ENCODE results near the gene NFIA. TPM values are rescaled to one million over a fixed set of nuclear protein-coding genes. Genes with fewer than 3 reads are reported as not detected.

The NFIA gene
- total RNA-seq, 2 donors from 2014 or later: 5.0 to 5.2 TPM

DNA sequence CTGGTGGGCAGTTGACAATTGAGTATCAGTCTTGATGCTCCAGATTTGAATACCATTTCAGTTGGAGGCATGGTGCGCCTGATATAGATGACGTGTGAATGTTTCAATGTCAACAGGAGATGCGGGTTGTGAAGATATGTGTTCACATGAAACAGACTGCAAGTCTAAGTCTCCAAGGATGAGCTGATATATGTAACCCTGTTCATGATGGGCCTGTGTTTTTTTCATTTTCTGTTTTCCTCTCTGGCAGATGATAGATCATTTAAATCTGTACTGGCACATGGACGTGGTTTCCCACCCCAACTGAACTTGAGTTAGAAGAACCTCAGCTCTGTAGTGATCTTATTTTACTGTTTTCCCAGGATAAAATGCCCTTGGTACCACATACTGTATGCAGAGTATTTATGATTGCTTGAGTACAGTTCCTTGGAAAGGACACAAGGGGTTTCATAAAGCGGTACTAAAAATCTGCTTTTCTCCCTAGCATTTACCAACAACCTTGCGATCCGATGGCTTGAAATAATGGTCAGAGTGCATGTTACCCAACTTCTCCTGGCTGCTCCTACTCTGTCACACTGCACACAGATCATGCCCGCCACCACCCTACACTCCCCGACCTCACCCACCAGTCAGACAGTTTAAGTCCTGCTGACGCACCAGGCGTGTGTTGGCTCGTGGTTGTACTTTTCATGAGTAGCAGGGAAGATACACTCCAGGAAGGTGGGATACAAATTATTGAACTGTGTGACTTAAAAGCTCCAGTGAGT is 131.1 kb downstream of the NFIA start:
- no peaks in the 10 kb centered on the region for H3K9me3 ChIP-seq (ENCODE audit: control insufficient read depth, low read length, poor library complexity, severe bottlenecking)
- no peaks in the 10 kb centered on the region for H3K36me3 Mint-ChIP-seq (ENCODE audit: low read depth)
- no peak overlapping the region for H3K27ac Mint-ChIP-seq
- DNase-seq (no peak), ATAC-seq (no peak)
- no peak overlapping the region for H3K4me3 Mint-ChIP-seq
- H3K27me3 Mint-ChIP-seq: no peaks in the 10 kb centered on the region
- peaks cover 3% of the 10 kb centered on the region for H3K4me1 Mint-ChIP-seq

DNA sequence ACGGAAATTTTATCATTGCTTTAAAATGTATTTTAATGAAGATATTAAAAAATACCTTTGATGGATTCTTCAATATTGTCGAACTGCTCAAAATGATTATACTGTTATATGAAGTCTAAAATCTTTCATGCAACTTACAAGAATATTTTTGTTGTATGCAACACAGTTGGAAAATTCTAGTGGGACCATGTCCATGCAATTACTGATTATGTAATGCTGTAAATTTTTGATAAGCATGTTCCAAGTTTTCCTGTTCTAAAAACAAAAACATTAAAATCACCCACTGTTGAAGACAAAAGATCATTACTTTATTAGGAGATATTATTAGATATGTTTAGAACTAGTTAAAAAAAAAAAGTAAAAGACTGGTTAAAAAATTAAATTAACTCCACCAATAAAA is 132.8 kb downstream of the NFIA start:
- ATAC-seq: no peak
- H3K4me1 Mint-ChIP-seq: peaks cover 3% of the 10 kb centered on the region

DNA sequence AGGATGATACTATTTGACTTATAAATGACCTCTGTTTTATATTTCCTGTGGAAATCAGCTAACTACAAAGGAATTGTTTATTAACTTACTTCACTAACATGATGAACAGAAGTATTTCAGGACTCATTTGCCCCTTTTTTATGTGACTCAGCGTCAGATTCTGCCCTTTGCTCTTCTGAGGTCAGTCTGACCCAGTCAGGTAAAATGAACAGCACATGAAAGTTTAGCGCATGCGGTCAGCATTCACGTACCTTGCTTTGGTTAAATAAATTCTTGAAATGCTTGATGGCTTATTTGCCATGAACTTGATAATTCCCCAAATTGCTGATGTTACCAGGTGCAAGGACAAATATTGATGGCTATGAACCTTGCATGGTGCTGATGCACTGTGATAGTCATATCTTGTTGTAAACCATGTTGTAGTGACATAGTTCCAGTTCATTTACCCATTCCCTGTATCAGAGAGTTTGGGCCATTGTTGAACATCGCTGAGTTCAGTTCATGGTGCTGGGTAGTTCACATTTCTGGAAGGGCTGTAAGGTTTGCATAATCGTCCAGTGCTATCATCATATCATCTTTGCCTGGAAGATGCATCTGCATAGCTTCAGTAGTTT is 133.4 kb downstream of the NFIA start:
- ATAC-seq (no peak), DNase-seq (no peak)
- no peaks in the 10 kb centered on the region for H3K9me3 ChIP-seq (ENCODE audit: control insufficient read depth, low read length, poor library complexity, severe bottlenecking)
- Mint-ChIP-seq H3K27me3 (no peaks in the 10 kb centered on the region), H3K36me3 (ENCODE audit: low read depth) (no peaks in the 10 kb centered on the region), H3K4me3 (no peak overlapping the region), H3K4me1 (peaks cover 3% of the 10 kb centered on the region), H3K27ac (no peak overlapping the region)

More for the DNA sequence above, 132.8 kb downstream of the NFIA start:
- Mint-ChIP-seq H3K4me3 (no peak overlapping the region), H3K27ac (no peak overlapping the region), H3K27me3 (no peaks in the 10 kb centered on the region), H3K36me3 (ENCODE audit: low read depth) (no peaks in the 10 kb centered on the region)
- no peaks in the 10 kb centered on the region for H3K9me3 ChIP-seq (ENCODE audit: control insufficient read depth, low read length, poor library complexity, severe bottlenecking)
- no peak for DNase-seq

DNA sequence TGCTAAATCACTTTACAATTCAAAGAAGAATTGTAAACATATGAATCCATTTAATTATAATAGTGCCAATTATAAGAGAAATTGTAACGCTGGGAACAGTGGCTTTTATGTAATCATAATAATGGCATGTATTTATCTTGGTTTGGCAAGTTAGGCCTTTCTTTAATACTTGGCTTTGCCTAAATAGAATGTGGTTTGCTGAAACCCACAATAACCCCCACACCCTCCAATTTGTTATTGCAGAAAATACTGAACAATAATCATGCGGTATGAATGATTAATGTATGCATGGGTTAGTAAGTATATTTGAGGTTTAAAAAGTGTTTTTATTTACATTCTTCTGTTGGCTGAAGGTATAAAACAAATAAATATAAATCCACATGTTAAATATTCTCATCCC is 138.2 kb downstream of the NFIA start:
- no peak overlapping the region for H3K4me3 Mint-ChIP-seq
- DNase-seq (no peak), ATAC-seq (no peak)
- no peaks in the 10 kb centered on the region for H3K4me1 Mint-ChIP-seq
- no peak overlapping the region for H3K27ac Mint-ChIP-seq
- peaks cover 6% of the 10 kb centered on the region for H3K27me3 Mint-ChIP-seq
- no peaks in the 10 kb centered on the region for H3K9me3 ChIP-seq (ENCODE audit: control insufficient read depth, low read length, poor library complexity, severe bottlenecking)
- H3K36me3 Mint-ChIP-seq (ENCODE audit: low read depth): no peaks in the 10 kb centered on the region

DNA sequence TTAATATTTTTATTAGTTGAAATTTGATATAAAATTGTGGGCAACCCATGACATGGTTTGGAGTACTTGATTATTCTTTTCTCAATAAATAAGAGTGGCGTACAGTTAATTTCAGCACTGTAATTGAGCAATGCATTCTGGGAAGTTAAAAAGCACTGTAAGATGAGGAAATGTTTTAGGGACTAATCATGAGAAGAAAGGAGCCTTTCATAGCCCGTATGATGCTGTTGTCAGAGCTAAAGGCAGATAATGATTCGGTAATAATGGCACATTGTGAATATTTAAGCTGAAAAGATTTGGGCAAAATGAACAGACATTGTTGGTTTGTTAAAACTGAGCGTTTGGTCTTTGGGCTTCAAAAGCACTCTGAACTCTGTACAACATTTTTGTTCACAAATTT is 139.3 kb downstream of the NFIA start:
- H3K4me1 Mint-ChIP-seq: no peaks in the 10 kb centered on the region

DNA sequence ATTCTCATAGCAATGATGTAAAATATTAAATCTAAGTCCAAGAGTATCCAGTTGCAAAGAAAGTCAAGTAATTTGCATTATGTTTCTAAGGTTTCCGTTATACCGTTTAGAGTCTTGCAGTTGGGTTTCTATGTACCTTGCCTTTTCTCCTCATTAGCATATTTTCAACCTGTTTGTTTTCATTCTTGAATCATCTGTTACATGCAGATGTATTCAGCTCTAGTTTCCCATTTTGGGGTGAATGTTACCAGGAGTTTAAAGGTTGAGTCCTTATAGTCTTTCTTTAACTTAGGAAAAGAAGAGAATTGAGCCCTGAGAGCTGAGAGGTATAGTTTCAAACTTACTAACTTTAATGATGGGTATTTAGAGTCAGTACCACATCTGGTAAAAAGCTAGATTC is 139.9 kb downstream of the NFIA start:
- no peak for ATAC-seq
- H3K4me1 Mint-ChIP-seq: no peaks in the 10 kb centered on the region
- no peak for DNase-seq
- no peak overlapping the region for H3K27ac Mint-ChIP-seq
- H3K4me3 Mint-ChIP-seq: no peak overlapping the region
- no peaks in the 10 kb centered on the region for H3K9me3 ChIP-seq (ENCODE audit: control insufficient read depth, low read length, poor library complexity, severe bottlenecking)
- no peaks in the 10 kb centered on the region for H3K36me3 Mint-ChIP-seq (ENCODE audit: low read depth)
- H3K27me3 Mint-ChIP-seq: peaks cover 7% of the 10 kb centered on the region

More for the DNA sequence above, 139.3 kb downstream of the NFIA start:
- no peak overlapping the region for H3K27ac Mint-ChIP-seq
- H3K9me3 ChIP-seq (ENCODE audit: control insufficient read depth, low read length, poor library complexity, severe bottlenecking): no peaks in the 10 kb centered on the region
- ATAC-seq (no peak), DNase-seq (no peak)
- H3K27me3 Mint-ChIP-seq: peaks cover 6% of the 10 kb centered on the region
- H3K4me3 Mint-ChIP-seq: no peak overlapping the region
- H3K36me3 Mint-ChIP-seq (ENCODE audit: low read depth): no peaks in the 10 kb centered on the region

DNA sequence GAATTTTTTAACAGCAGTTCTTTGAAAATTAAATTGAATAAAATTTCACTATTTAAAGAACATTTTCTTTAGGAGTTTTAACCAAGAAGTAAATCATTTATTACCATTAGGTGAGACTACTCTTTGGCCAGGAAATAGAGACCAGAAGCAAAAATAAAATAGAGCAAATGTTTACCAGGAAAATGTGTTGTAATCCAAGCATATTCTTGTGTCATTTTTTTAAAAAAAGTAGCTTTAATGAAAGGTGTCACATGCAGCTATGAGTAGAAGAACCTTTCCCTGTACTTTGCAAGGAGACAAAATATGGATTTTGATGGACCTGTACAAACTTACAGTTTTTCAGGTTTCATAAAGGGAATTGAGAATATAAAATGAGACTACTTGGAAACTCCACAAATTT is 140.8 kb downstream of the NFIA start:
- H3K27me3 Mint-ChIP-seq: peaks cover 12% of the 10 kb centered on the region
- no peak for ATAC-seq
- no peaks in the 10 kb centered on the region for H3K36me3 Mint-ChIP-seq (ENCODE audit: low read depth)
- H3K9me3 ChIP-seq (ENCODE audit: control insufficient read depth, low read length, poor library complexity, severe bottlenecking): no peaks in the 10 kb centered on the region
- DNase-seq: no peak
- H3K4me3 Mint-ChIP-seq: no peak overlapping the region
- no peaks in the 10 kb centered on the region for H3K4me1 Mint-ChIP-seq
- no peak overlapping the region for H3K27ac Mint-ChIP-seq

DNA sequence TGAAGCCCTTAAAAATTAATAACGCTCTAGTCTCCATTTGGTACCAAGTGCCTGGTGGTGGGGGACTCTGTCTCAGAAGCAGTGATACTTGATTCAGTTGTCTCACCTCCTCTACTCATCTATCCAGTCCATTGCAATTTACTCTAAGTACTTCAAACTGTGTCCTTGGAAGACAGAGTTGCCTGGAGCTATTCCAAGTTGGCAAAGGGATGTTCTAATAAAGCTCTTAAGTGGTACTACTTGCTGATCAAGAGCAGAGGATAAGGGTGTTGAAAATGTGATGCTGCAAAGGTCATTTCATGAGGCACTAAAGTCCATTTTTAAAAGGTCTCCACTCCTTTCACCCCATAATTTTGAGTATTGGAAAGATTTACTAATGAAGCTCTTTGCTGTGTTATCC is 142.2 kb downstream of the NFIA start:
- DNase-seq: no peak
- Mint-ChIP-seq H3K4me3 (no peak overlapping the region), H3K27me3 (peaks cover 12% of the 10 kb centered on the region), H3K4me1 (no peaks in the 10 kb centered on the region), H3K27ac (no peak overlapping the region), H3K36me3 (ENCODE audit: low read depth) (no peaks in the 10 kb centered on the region)
- H3K9me3 ChIP-seq (ENCODE audit: control insufficient read depth, low read length, poor library complexity, severe bottlenecking): no peaks in the 10 kb centered on the region
- no peak for ATAC-seq

DNA sequence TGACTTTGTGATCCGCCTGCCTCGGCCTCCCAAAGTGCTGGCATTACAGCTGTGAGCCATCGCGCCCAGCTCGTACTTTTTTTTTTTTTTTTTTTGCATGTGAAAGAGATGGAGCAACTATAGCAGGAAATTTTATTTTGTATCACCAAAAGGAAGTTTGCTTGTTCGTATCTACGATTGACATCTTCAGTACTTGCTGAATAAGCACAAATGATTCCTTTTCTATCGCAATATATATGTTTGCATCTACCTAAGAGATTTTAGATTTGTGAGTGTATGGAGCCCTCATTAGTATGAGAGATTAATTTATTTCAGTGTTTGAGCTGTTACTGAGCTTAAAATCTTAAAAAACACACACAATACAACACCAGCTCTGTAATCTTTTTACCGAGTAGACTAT is 143.1 kb downstream of the NFIA start:
- no peak overlapping the region for H3K27ac Mint-ChIP-seq
- H3K36me3 Mint-ChIP-seq (ENCODE audit: low read depth): no peaks in the 10 kb centered on the region
- peaks cover 12% of the 10 kb centered on the region for H3K27me3 Mint-ChIP-seq
- ATAC-seq: no peak
- no peaks in the 10 kb centered on the region for H3K9me3 ChIP-seq (ENCODE audit: control insufficient read depth, low read length, poor library complexity, severe bottlenecking)
- H3K4me1 Mint-ChIP-seq: no peaks in the 10 kb centered on the region
- no peak for DNase-seq
- H3K4me3 Mint-ChIP-seq: no peak overlapping the region

DNA sequence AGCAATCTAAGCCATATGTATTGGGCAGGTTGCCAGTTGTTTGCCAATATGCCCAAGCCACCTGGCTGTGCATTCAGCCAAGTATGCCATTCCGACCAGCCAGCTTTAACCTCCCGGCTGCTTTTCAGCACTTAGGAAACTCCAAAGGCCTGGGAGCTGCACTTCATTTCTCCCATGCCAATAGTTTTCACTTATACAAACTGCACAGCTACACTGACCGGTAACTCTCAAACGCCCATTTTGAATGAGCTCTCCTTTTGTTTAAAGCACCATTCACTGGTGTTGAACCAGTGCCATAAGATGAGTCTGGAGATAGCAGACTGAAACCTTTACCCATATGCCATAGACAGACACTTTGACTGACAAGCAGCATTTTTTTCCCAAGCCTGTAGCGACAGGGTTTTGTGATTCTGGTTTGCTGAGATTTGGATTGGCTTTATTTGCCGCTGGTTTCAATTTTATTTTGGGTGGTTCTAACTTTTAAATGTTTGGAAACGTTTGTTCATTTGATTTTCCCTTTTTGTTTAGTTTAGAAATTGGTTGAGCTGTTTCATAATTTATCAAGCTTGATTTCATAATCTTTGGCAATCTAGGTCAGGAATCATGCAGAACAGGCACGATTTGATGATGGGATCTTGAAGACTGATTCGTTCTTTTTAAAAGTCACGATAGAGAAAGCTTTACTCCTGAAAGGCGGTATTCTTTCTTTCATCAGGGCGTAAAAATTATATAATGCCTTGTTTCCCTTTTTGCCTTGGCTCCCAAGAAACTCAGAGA is 144.6 kb downstream of the NFIA start:
- H3K9me3 ChIP-seq (ENCODE audit: control insufficient read depth, low read length, poor library complexity, severe bottlenecking): no peaks in the 10 kb centered on the region
- Mint-ChIP-seq H3K27me3 (peaks cover 12% of the 10 kb centered on the region), H3K27ac (no peak overlapping the region), H3K36me3 (ENCODE audit: low read depth) (no peaks in the 10 kb centered on the region), H3K4me1 (no peaks in the 10 kb centered on the region), H3K4me3 (no peak overlapping the region)
- ATAC-seq (no peak), DNase-seq (no peak)

DNA sequence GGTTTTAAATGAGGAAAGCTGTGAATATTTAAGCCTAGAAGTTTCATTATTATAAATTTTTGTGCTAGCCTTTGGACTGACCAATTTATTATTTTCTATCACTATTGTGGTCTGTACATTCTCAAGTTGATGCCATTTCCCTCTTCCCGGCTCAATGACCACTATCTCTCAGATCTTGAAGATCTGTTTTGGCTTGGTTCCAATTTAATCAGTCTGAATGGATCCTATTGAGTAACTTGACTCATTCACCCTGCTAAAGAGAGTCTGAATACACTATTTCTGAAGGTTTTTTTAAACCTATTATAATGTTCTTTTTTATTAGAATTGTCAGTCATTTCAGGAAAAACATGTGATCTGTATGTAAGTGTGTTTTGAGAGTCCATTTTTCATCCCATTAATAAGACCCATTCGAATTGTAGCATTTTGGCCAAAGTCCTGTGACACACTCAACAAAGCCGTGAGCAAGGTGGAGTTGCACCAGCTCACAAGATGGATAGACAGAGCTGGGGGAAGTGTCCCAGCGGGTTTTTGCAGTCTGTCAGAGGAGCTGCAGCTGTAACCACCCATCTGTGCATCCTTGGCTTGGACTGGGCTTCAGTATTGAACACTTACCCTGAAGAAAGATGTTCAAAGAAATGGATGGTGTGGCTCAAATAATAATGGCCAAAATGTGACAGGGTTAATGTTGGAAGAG is 145.6 kb downstream of the NFIA start:
- H3K9me3 ChIP-seq (ENCODE audit: control insufficient read depth, low read length, poor library complexity, severe bottlenecking): no peaks in the 10 kb centered on the region
- DNase-seq (no peak), ATAC-seq (no peak)
- Mint-ChIP-seq H3K36me3 (ENCODE audit: low read depth) (no peaks in the 10 kb centered on the region), H3K4me1 (no peaks in the 10 kb centered on the region), H3K27me3 (peaks cover 12% of the 10 kb centered on the region), H3K27ac (no peak overlapping the region), H3K4me3 (no peak overlapping the region)

DNA sequence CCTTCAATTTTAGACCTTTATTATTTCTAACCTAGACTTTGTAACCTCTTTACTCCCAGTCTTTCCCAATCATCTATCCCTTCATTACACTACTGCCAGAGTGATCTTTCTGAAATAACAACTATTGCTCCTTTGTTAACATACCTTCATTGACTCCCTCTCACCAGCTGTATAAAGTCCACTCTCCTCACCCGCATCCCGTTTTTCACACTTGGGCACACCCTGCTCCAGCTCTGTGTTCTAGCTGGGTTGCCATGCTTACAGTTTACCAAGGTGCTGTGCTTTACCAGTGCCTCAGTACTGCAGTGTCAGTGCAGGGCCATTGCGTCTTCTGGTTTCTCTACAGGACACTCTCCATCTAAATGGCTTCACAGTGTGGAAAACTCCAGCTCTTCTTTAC is 148.2 kb downstream of the NFIA start:
- no peak for DNase-seq
- no peak overlapping the region for H3K27ac Mint-ChIP-seq
- peaks cover 6% of the 10 kb centered on the region for H3K27me3 Mint-ChIP-seq
- no peaks in the 10 kb centered on the region for H3K36me3 Mint-ChIP-seq (ENCODE audit: low read depth)
- no peak for ATAC-seq
- no peaks in the 10 kb centered on the region for H3K9me3 ChIP-seq (ENCODE audit: control insufficient read depth, low read length, poor library complexity, severe bottlenecking)
- H3K4me1 Mint-ChIP-seq: peaks cover 2% of the 10 kb centered on the region
- no peak overlapping the region for H3K4me3 Mint-ChIP-seq

DNA sequence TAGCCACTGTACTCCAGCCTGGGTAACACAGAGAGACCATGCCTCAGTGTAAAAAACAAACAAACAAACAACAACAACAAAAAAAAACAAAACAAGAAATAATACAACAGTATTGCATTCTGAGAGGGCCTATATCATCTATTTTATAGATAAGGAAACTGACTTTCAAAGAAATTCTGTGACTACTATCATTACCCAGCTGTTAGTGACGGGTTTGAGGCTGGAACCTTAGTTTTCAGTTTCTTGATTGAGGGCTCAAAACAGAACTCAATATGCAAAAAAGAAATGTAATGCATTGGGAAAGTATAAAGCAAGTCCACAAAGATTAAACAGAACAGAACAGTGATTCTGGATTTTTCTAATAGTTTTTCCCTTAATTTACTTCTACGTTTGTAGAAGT is 149.4 kb downstream of the NFIA start:
- no peak for ATAC-seq
- H3K4me1 Mint-ChIP-seq: peaks cover 2% of the 10 kb centered on the region
- H3K36me3 Mint-ChIP-seq (ENCODE audit: low read depth): no peaks in the 10 kb centered on the region
- H3K9me3 ChIP-seq (ENCODE audit: control insufficient read depth, low read length, poor library complexity, severe bottlenecking): no peaks in the 10 kb centered on the region
- no peak overlapping the region for H3K27ac Mint-ChIP-seq
- H3K4me3 Mint-ChIP-seq: no peak overlapping the region
- H3K27me3 Mint-ChIP-seq: peaks cover 6% of the 10 kb centered on the region
- no peak for DNase-seq

Data from T-helper 17 cell (primary cell).